CD4-positive, alpha-beta T cell treated with Interleukin-17A for 1 hour (primary cell): ENCODE results near the gene ANKRD65.

Experiments used
- DNase-seq: peaks from one replicate; pipeline ENCODE4 v3.0.0-alpha.2; 2020

ANKRD65 gene

GRCh38 chr1:1441002-1441888, 20.2 kb upstream of the ANKRD65 start:
- peak; percentile 39 for DNase-seq

GRCh38 chr1:1440262-1441001, 19.4 kb upstream of the ANKRD65 start:
- DNase-seq, result no peak

GRCh38 chr1:1439546-1440261, 18.6 kb upstream of the ANKRD65 start:
- DNase-seq, result no peak

GRCh38 chr1:1438531-1439381, 17.7 kb upstream of the ANKRD65 start:
- DNase-seq, result no peak

- DNase-seq, result no peak
These were observed 16.9 kb upstream of the ANKRD65 start for GRCh38 chr1:1437904-1438376.

GRCh38 chr1:1437033-1437903, 16.2 kb upstream of the ANKRD65 start:
- DNase-seq, result no peak

GRCh38 chr1:1436630-1437032, 15.6 kb upstream of the ANKRD65 start:
- no peak for DNase-seq

- DNase-seq, result no peak
These were observed 15.0 kb upstream of the ANKRD65 start for GRCh38 chr1:1435911-1436629.

- peak; percentile 63 for DNase-seq
These were observed 14.2 kb upstream of the ANKRD65 start, which contains the start of gene VWA1 for GRCh38 chr1:1435106-1435903. Gene VWA1 (plus strand): TSS chr1:1435690. CDS start chr1:1435749, 59 bp downstream.

GRCh38 chr1:1434824-1435105, 13.7 kb upstream of the ANKRD65 start:
- DNase-seq, result no peak

GRCh38 chr1:1434131-1434823, 13.2 kb upstream of the ANKRD65 start:
- DNase-seq, result no peak

- no peak for DNase-seq
These were observed 12.7 kb upstream of the ANKRD65 start for GRCh38 chr1:1433804-1434130.

GRCh38 chr1:1432951-1433803, 12.1 kb upstream of the ANKRD65 start:
- DNase-seq, result no peak

- DNase-seq, result no peak
These were observed 11.3 kb upstream of the ANKRD65 start for GRCh38 chr1:1432274-1432950.

- no peak for DNase-seq
These were observed 10.8 kb upstream of the ANKRD65 start for GRCh38 chr1:1431845-1432273.

- DNase-seq, result no peak
These were observed 10.1 kb upstream of the ANKRD65 start for GRCh38 chr1:1430992-1431844.
